HepG2 (cell line): Measurements from ENCODE around the gene CBFA2T2.

Source experiments
- ATF7 ChIP-seq, 2 experiments: fragments of 450-650 bp in 1 of 2; sonication (generic) in 1 of 2; formaldehyde crosslinking in 1 of 2; IDR thresholded peaks; 2 replicates each; pipeline versions ENCODE4 v1.4.0 to v1.6.1; 2016 to 2020; ENCODE audit warnings: antibody characterized with exemption in 1 of 2, mild to moderate bottlenecking in 1 of 2, missing genetic modification reagents in 1 of 2
- ELK4 ChIP-seq: sonication (generic); formaldehyde crosslinking; IDR thresholded peaks from 2 replicates; pipeline ENCODE4 v1.9.0; 2021; ENCODE audit warnings: missing genetic modification reagents, borderline replicate concordance
- EP300 ChIP-seq, 3 experiments: sonication (generic) in 1 of 3; formaldehyde crosslinking in 1 of 3; IDR thresholded peaks; 2 replicates each; pipeline versions ENCODE4 v1.5.1 to v1.6.1; 2011 to 2020; ENCODE audit warnings: low read depth in 2 of 3, low read length in 2 of 3, borderline replicate concordance in 1 of 3, improper control_type of control experiment in 1 of 3, mild to moderate bottlenecking in 1 of 3, missing genetic modification reagents in 1 of 3, moderate library complexity in 1 of 3
- HBP1 ChIP-seq: IDR thresholded peaks from 2 replicates; pipeline ENCODE4 v1.6.1; 2016; ENCODE audit warnings: low read depth, control low read depth
- HMG20A ChIP-seq: IDR thresholded peaks from 2 replicates; pipeline ENCODE4 v1.6.1; 2016; ENCODE audit warnings: borderline replicate concordance
- MLLT10 ChIP-seq: sonication (generic); formaldehyde crosslinking; IDR thresholded peaks from 2 replicates; pipeline ENCODE4 v1.4.0; 2020; ENCODE audit warnings: missing genetic modification reagents
- NR0B2 ChIP-seq: sonication (generic); formaldehyde crosslinking; IDR thresholded peaks from 2 replicates; pipeline ENCODE4 v1.4.0; 2020; ENCODE audit warnings: mild to moderate bottlenecking, missing genetic modification reagents
- NR1H2 ChIP-seq: sonication (generic); formaldehyde crosslinking; IDR thresholded peaks from 2 replicates; pipeline ENCODE4 v1.8.1; 2022; ENCODE audit warnings: low read depth, missing genetic modification reagents, borderline replicate concordance
- SETDB1 ChIP-seq: sonication (generic); formaldehyde crosslinking; IDR thresholded peaks from 2 replicates; pipeline ENCODE4 v1.5.1; 2020; ENCODE audit warnings: missing genetic modification reagents, mild to moderate bottlenecking, borderline replicate concordance
- TAF1 ChIP-seq: sonication (generic); formaldehyde crosslinking; IDR thresholded peaks from 2 replicates; pipeline ENCODE4 v1.4.0; 2020; ENCODE audit warnings: missing genetic modification reagents
- TCF7 ChIP-seq: sonication (generic); IDR thresholded peaks from 2 replicates; pipeline ENCODE4 v1.6.1; 2016; ENCODE audit warnings: antibody characterized with exemption, low read depth
- ZNF142 ChIP-seq: sonication (generic); formaldehyde crosslinking; IDR thresholded peaks from 2 replicates; pipeline ENCODE4 v1.4.0; 2020; ENCODE audit warnings: missing genetic modification reagents

- no peak for TF ChIP-seq MLLT10 (CRISPR knock-in tag)
- TF ChIP-seq HBP1 (CRISPR knock-in tag): no peak
- TF ChIP-seq NR0B2: no peak
- no peak for TF ChIP-seq EP300 (IDR thresholded peaks at IDR 0.05; ENCODE audit: low read depth in 2 of 2, low read length in 2 of 2)
- TF ChIP-seq EP300 (CRISPR knock-in tag; IDR thresholded peaks at IDR 0.05; ENCODE audit: borderline replicate concordance): no peak
- TF ChIP-seq ELK4 (CRISPR knock-in tag): no peak
- TF ChIP-seq HMG20A (CRISPR knock-in tag): no peak
- TF ChIP-seq TAF1 (CRISPR knock-in tag): no peak
- no peak for TF ChIP-seq ATF7 (IDR thresholded peaks at IDR 0.05)
- TF ChIP-seq ATF7 (CRISPR knock-in tag; IDR thresholded peaks at IDR 0.05): no peak
- no peak for TF ChIP-seq TCF7
- no peak for TF ChIP-seq NR1H2 (CRISPR knock-in tag)
- no peak for TF ChIP-seq SETDB1 (CRISPR knock-in tag)
- TF ChIP-seq ZNF142 (CRISPR knock-in tag): no peak
Observed at GRCh38 chr20:33443006-33443511, 46.8 kb upstream of the CBFA2T2 start.
